ENCODE data around the gene A1CF.

DNA sequence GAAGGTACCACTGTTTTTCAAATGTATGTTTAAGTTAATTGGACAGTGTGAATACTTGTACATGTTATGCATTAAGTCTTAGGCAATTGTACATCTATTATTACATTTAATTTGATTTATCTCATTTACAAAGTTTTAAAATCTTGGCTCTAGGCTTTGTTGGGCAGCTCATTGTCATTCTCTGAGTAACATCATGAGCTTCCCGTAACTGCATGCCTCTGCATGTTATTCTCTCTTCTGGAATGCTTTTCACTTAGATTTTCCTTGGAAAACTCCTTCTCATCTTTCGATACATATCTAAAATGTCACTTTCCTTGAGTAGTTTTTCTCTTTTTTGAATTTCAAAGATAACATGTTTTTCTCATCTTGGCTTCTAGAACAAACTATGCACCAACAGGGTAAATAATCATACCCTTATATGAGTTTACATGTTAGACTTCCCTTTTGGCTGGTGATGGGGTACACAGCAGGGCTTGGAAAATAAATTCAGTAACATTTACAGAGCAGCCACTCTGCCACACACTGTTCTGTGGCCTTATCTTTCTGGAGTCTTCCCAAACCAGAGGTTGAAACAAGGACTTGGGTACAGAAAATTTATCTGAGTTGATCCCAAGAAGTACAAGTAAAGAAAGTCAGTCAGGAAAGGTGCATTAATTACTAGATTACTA is 42.2 kb upstream of the A1CF start:
- TF ChIP-seq EP300 (IDR thresholded peaks at IDR 0.05): no peak
- no peak for TF ChIP-seq POLR2A (IDR thresholded peaks at IDR 0.05)
